Panc1 (cell line): ENCODE data around the gene IL11RA. TPM values are rescaled to one million over a fixed set of nuclear protein-coding genes. Genes with fewer than 3 reads are reported as not detected.
"Not testable (repeated sequence)": the region's sequence is repeated elsewhere in the genome, so short reads cannot be mapped to it uniquely, and the experiment has no call there.

Experiments
- ATAC-seq: fragments of 200-7000 bp; cut with Tn5 transposase; 2 replicates; pipeline ENCODE4 v1.9.1; 2020; ENCODE audit warnings: mild to moderate bottlenecking, moderate library complexity
- BruUV-seq: library from RNA; stranded (reverse); fragments of 400-500 nt; replicated peaks from 2 replicates; lab custom pipeline; 2021; lab: Mats Ljungman, UMichigan
- CTCF ChIA-PET: fragments of 300-600 bp; sonication (Branson Sonifier 250); formaldehyde crosslinking; loops from one replicate; lab custom pipeline; 2022; ENCODE audit warnings: antibody characterized with exemption; lab: Charles Lee
- POLR2A ChIA-PET: fragments of 300-600 bp; sonication (Branson Sonifier 250); formaldehyde crosslinking; loops from one replicate; lab custom pipeline; 2022; ENCODE audit warnings: antibody characterized with exemption; lab: Charles Lee
- DNase-seq: peaks from one replicate; pipeline ENCODE4 v3.0.0-alpha.2; 2010; ENCODE audit warnings: low read depth, low spot score
- H3K27ac ChIP-seq: 2 replicates; pipeline ENCODE4 v1.5.1; 2011; ENCODE audit warnings: mild to moderate bottlenecking, low read length, inconsistent platforms
- H3K27me3 ChIP-seq: fragments of 200-500 bp; sonication (Bioruptor generic); 2 replicates; pipeline ENCODE4 v1.6.0; 2014; ENCODE audit warnings: low read length, inconsistent platforms; ENCODE audit not compliant: control insufficient read depth, insufficient read depth
- H3K36me3 ChIP-seq: fragments of 200-500 bp; sonication (Bioruptor generic); 2 replicates; pipeline ENCODE4 v1.5.1; 2014; ENCODE audit warnings: inconsistent platforms, mild to moderate bottlenecking, low read length, moderate library complexity; ENCODE audit not compliant: control insufficient read depth, insufficient read depth
- H3K4me1 ChIP-seq: 2 replicates; pipeline ENCODE4 v1.5.1; 2011; ENCODE audit warnings: inconsistent platforms, mild to moderate bottlenecking, low read length, moderate library complexity; ENCODE audit not compliant: control insufficient read depth, insufficient read depth
- H3K4me3 ChIP-seq, 2 experiments: 2 replicates each; pipeline ENCODE4 v1.5.1; 2011 to 2012; ENCODE audit warnings: low read depth in 2 of 2, low read length in 2 of 2, mild to moderate bottlenecking in 2 of 2, inconsistent platforms in 1 of 2, moderate library complexity in 1 of 2
- H3K9me3 ChIP-seq: fragments of 200-500 bp; sonication (Bioruptor generic); 2 replicates; pipeline ENCODE4 v1.5.1; 2014; ENCODE audit warnings: low read depth, mild to moderate bottlenecking, inconsistent platforms, low read length, moderate library complexity; ENCODE audit not compliant: control insufficient read depth, insufficient read depth
- CTCF ChIP-seq: fragments of 450-650 bp; IDR thresholded peaks from 2 replicates; pipeline ENCODE4 v1.5.1; 2017; ENCODE audit warnings: mild to moderate bottlenecking
- POLR2AphosphoS5 ChIP-seq: IDR thresholded peaks from 2 replicates; pipeline ENCODE4 v1.6.1; 2012; ENCODE audit warnings: mild to moderate bottlenecking, low read depth, low read length, moderate library complexity
- REST ChIP-seq, 2 experiments: IDR thresholded peaks; 2 replicates each; pipeline ENCODE4 v1.6.1; 2011 to 2012; ENCODE audit warnings: low read depth in 2 of 2, control low read depth in 1 of 2, low read length in 1 of 2, mild to moderate bottlenecking in 1 of 2, moderate library complexity in 1 of 2; ENCODE audit not compliant: insufficient read depth in 1 of 2
- SIN3A ChIP-seq: IDR thresholded peaks from 2 replicates; pipeline ENCODE4 v1.6.1; 2012; ENCODE audit warnings: low read depth, mild to moderate bottlenecking, low read length, moderate library complexity, borderline replicate concordance; ENCODE audit not compliant: insufficient read depth
- TCF7L2 ChIP-seq: IDR thresholded peaks from 2 replicates; pipeline ENCODE4 v1.6.1; 2011; ENCODE audit warnings: mild to moderate bottlenecking, low read depth, low read length, inconsistent platforms
- in situ Hi-C: cut with HindIII; loops from 2 replicates; pipeline ENCODE4 v1.10.0; 2016; ENCODE audit warnings: low sequenced_read_pairs, low pct_unique_long_range_greater_than_20kb
- intact Hi-C: fragments of 100-400 bp; cut with micrococcal nuclease; formaldehyde crosslinking; loops from one replicate; pipeline ENCODE4 v1.10.0; 2022; ENCODE audit not compliant: unreplicated experiment
- total RNA-seq: library from RNA; stranded (reverse); gene quantifications from one replicate; pipeline ENCODE4 v1.2.1, GENCODE V29; 2021; ENCODE audit not compliant: unreplicated experiment

The IL11RA gene
- total RNA-seq, 1 experiment from 2014 or later, result 21.6 TPM

GRCh38 chr9:34638138-34638445 is 13.9 kb upstream of the IL11RA start:
- no peak; the same call in 1 of the 2 replicates for TF ChIP-seq POLR2AphosphoS5
- TF ChIP-seq REST (IDR thresholded peaks at IDR 0.05; ENCODE audit: insufficient read depth in 1 of 2, low read depth in 2 of 2, low read length in 1 of 2), result no peak
- BruUV-seq, result no TSS peak
- peak overlapping the region; percentile 70 to 94 for H3K4me3 ChIP-seq
- H3K27me3 ChIP-seq, result no peaks in the 10 kb centered on the region
- H3K9me3 ChIP-seq, result no peaks in the 10 kb centered on the region
- peaks cover 13% of the 10 kb centered on the region for H3K4me1 ChIP-seq
- in situ Hi-C loops, result no loop called here
- intact Hi-C loops, result no loop called here
- DNase-seq (no peak), ATAC-seq (no peak)
- H3K27ac ChIP-seq, result peak overlapping the region; percentile 98
- ChIA-PET CTCF (interaction anchor here (0.6 to 1.4 kb wide), 4 partner anchors 8 to 64 kb away, joined by 4 to 5 read pairs (median 4); partner anchors contain the start of gene GALT), POLR2A (interaction anchor here (1.7 kb wide), 1 partner anchor 27 kb away, joined by 5 read pairs; no protein-coding TSS in a partner anchor)
- H3K36me3 ChIP-seq, result no peaks in the 10 kb centered on the region

DNA sequence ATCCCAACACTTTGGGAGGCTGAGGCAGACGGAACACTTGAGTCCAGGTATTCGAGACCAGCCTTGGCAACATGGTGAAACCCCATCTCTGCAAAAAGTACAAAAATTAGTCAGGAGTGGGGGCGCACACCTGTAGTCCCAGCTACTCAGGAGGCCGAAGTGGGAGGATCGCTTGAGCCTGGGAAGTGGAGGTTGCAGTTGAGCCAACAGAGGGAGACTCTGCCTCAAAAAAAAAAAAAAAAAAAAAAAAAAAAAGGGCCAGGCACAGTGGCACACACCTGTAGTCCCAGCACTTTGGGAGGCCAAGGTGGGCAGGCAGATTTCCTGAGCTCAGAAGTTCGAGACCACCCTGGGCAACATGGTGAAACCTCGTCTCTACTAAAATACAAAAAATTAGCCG is 12.7 kb upstream of the IL11RA start:
- CTCF ChIA-PET, result interaction anchor here (0.6 to 1.4 kb wide), 4 partner anchors 19 to 786 kb away, joined by 3 to 6 read pairs (median 4); partner anchors contain the start of gene DCTN3
- POLR2A ChIA-PET, result interaction anchor here (0.6 kb wide), 1 partner anchor 677 kb away, joined by 10 read pairs; no protein-coding TSS in a partner anchor
- DNase-seq, BruUV-seq, intact Hi-C loops, H3K36me3 ChIP-seq, H3K27me3 ChIP-seq, in situ Hi-C loops, H3K9me3 ChIP-seq, H3K4me3 ChIP-seq, H3K27ac ChIP-seq, ATAC-seq: not testable (repeated sequence)
- H3K4me1 ChIP-seq, result peaks cover 13% of the 10 kb centered on the region

GRCh38 chr9:34642679-34643078 is 9.3 kb upstream of the IL11RA start:
- H3K27me3 ChIP-seq, result no peaks in the 10 kb centered on the region
- TF ChIP-seq CTCF, result no peak
- TF ChIP-seq REST (IDR thresholded peaks at IDR 0.05; ENCODE audit: insufficient read depth in 1 of 2, low read depth in 2 of 2, low read length in 1 of 2), result no peak
- no peak for TF ChIP-seq TCF7L2
- TF ChIP-seq SIN3A, result no peak
- TF ChIP-seq POLR2AphosphoS5, result no peak
- in situ Hi-C loops, result no loop called here
- H3K4me3 ChIP-seq, result no peak overlapping the region
- H3K9me3 ChIP-seq, result no peaks in the 10 kb centered on the region
- intact Hi-C loops, result no loop called here
- POLR2A ChIA-PET, result no interaction called here
- BruUV-seq, result no TSS peak
- DNase-seq (no peak), ATAC-seq (no peak)
- H3K27ac ChIP-seq, result no peak overlapping the region
- peaks cover 16% of the 10 kb centered on the region for H3K4me1 ChIP-seq
- CTCF ChIA-PET, result no interaction called here
- no peaks in the 10 kb centered on the region for H3K36me3 ChIP-seq
